GM21526 (cell line): ENCODE results near the gene ZBTB16.

Source experiments
- ATAC-seq: cut with Tn5 transposase; IDR thresholded peaks from one replicate; pipeline ENCODE4 v1.9.1; 2021; ENCODE audit warnings: moderate library complexity; ENCODE audit not compliant: unreplicated experiment, low FRiP score

ZBTB16 gene

DNA sequence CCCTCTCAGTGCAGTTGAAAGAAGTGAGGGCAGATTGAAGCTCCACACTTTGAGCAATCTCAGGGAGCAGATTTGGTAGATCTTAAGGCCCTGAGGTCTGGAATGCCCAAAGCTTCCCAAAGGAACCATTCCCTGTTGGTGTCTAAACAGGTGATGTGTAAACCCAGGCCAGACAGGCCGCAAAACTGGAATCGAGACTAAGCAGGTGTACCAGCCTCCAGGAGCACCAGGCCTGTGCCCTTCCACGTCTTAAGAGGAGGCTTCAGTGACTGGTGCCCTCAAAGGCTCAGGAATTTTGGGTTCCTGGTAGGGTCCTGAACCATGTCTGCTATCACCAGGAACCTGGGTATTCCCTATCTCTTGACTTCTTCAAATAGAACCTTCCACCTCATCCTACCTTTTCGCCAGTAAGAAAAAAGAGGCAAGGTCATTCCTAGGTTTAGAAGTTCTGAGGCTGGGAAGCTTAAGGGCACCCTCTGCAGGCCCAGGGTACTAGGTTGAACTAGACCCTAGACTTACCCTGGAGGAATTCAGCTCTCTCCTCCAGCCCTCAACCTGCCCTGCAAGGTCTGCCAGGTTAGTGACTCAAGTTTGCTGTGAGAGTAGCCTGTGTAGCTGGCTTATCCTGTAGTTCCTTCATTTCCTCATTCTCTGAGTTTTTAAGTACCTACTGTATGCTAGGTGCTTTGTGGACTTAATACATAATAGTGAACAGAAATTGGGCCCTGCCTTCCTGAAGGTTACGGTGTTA is 136.6 kb downstream of the ZBTB16 start:
- no peak for ATAC-seq

GRCh38 chr11:114196997-114197703 is 137.6 kb downstream of the ZBTB16 start:
- no peak for ATAC-seq

DNA sequence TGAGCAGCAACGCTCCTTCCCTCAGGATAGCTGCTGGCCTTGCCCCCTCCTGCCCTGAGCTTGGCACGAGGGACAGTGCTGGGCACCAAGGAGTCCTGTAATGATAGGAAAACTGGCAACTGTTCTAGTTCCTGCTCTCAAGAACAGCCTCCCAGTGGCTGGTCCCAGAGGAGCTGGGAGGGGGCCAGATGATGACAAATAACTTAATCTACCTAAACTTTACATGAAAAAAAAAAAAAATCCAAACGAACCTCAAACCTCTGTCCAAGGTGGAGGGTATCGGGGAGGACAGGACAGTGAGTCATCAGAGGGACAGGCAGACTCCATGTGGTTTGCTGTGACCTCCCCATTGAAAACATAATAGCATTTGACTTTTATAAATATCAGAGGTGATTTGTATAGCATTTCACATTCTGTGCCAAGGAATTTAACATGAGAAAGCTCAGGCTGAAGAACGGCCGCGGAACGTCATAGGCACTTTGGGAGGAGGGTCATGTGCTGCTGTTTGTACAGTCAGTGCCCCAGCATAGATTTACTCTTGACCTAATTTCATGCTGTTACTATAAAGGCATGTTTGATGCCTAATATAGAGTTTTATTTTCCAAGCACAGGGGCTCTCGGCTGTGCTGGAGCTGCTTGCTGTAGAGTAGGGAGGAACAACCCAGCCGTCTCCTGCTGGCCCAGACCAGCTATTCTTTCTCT is 138.4 kb downstream of the ZBTB16 start:
- ATAC-seq: no peak

DNA sequence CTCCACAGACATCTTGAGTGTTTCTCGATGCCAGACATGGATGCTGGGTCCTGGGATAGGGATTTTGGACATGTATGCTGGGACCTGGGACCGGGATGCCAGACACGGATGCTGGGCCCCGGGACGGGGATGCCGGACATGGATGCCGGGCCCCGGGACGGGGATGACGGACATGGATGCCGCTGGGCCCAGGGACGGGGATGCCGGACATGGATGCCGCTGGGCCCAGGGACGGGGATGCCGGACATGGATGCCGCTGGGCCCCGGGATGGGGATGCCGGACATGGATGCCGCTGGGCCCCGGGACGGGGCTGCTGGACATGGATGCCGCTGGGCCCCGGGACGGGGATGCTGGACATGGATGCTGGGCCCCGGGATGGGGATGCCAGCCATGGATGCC is 139.5 kb downstream of the ZBTB16 start:
- ATAC-seq: no peak

DNA sequence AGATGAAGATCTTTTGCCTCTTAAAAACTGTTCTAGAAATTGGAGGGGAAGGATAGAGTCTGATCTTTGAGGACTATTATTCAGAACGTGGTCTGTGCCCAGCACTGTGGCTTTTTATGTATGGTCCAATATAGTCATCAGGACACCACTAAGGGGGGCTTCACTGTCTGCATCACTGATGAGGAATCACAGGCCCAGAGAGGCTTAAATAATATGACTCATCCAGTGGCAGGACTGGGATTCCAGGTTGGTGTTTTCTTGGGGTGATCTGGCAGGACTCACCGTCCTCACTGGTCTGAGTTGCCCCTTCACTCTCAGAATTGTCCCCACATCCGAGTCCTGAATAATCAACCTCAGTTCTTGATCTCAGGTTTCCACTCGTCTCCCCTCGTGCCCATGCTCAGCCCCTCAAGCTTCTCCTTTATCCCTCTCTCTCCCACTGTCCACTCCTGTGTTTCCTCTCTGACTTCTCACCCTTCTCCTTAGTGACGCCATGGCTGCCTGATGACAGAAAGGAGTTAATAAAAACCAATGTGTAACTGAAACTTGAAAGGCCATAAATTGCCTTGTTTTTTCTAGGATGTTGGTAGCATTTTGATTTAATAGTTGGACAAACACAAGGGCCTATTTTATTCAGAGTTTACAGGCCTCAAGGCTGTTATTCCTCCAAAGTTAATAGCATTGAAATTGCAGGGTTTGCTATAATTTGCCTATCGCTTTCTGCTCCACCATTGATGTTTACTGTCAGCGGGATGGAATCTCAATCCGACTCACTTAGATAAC is 141.0 kb downstream of the ZBTB16 start:
- no peak for ATAC-seq

DNA sequence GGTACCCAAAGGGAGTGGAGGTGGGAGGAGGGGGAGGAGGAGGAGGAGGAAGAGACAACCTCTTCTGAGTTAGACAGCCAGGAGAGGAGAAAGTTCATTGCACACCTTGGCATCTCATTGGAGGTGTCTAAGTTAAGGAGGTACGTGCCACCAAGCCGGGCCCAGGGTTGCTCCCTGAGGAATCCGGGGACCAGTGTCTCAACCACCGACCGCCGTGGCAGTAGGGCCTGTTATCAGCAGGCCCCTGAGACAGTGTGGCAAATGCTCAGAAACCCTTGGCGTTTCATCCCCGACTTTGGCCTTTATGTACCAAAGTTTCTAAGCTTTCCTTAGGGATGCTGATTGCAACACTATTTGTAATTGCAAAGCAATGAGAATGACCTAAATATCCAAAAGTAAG is 141.7 kb downstream of the ZBTB16 start:
- ATAC-seq: no peak

- no peak for ATAC-seq
Observed at GRCh38 chr11:114202011-114202609, 142.6 kb downstream of the ZBTB16 start.

GRCh38 chr11:114207096-114207495 is 147.6 kb downstream of the ZBTB16 start:
- no peak for ATAC-seq

DNA sequence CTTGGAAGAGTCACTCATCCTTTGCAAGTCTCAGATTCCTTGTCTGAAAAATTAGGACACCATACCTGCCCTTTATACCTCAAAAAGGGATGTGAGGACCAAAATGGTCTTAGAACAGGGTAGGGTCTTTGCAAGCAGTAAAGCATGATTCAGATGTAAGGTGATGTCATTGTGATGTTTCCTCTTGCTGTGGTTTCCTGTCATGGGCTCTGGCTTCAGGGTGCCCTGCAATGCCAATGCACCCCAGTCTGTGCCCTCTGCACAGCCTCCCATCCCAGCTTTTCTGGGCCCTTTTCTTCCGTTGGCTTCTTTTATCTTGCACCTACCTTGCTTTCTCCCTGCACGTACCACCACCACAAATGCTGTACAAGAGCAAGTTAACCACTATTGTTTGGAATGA is 148.9 kb downstream of the ZBTB16 start:
- ATAC-seq: no peak

DNA sequence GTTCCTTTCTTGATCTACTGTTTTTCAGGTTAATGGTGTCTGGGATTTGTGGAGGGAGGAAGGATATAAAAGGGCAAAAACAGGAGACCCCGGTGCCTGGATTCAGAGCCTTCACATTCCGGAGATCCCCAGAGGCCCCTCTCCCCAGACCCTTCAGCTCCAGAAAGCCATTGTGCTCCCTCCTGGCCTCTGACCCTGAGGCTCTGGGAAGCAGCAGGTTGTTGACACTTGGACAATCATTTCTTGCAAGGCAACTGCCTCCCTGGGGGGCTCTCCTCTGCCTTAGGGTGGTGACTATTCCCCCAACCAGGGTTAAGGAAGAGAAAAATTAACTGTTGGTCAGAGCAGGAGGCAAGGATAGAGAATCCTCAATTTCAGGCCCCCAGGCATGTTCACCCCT is 149.8 kb downstream of the ZBTB16 start:
- no peak for ATAC-seq

DNA sequence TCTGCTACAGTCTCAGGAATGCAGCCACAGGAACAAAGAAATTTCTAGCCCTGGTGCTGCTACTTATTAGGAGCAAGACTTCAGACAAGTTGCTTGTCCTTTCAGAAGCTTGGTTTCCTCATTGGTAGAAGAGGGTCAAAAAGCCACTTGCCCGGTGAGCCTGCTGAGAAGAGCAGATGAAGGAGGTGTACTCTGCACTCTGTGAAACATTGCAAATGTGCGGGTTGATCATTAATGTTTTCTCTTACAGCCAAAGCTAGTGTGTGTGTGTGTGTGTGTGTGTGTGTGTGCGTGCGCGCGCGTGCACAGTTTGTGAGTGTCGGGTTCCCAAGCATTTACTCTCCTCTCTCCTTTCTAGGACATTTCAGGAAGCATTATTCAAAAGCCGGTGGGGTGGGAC is 150.4 kb downstream of the ZBTB16 start:
- ATAC-seq: no peak

- no peak for ATAC-seq
Observed at GRCh38 chr11:114211444-114212121, 152.1 kb downstream of the ZBTB16 start.

DNA sequence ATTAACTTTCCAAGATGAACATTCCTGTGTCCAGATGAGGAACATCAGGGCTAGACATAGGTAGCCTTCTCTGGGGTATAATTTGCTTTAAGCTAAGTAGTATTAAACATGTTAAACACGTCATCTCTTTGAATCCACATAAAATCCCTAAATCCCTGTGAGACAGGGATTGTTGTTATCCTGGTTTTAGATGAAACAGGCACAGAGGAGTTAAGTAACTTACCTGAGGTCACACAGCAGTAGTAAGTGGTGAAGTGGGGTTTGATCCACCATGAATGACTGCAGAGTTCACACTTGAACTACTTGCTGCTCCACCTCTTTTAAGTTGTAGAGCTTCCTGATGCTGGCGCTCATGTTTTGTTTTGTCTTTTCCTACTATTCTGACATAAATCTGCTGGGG is 154.1 kb downstream of the ZBTB16 start:
- ATAC-seq: no peak

- ATAC-seq: no peak
Observed at GRCh38 chr11:114215428-114215827, 155.9 kb downstream of the ZBTB16 start.

DNA sequence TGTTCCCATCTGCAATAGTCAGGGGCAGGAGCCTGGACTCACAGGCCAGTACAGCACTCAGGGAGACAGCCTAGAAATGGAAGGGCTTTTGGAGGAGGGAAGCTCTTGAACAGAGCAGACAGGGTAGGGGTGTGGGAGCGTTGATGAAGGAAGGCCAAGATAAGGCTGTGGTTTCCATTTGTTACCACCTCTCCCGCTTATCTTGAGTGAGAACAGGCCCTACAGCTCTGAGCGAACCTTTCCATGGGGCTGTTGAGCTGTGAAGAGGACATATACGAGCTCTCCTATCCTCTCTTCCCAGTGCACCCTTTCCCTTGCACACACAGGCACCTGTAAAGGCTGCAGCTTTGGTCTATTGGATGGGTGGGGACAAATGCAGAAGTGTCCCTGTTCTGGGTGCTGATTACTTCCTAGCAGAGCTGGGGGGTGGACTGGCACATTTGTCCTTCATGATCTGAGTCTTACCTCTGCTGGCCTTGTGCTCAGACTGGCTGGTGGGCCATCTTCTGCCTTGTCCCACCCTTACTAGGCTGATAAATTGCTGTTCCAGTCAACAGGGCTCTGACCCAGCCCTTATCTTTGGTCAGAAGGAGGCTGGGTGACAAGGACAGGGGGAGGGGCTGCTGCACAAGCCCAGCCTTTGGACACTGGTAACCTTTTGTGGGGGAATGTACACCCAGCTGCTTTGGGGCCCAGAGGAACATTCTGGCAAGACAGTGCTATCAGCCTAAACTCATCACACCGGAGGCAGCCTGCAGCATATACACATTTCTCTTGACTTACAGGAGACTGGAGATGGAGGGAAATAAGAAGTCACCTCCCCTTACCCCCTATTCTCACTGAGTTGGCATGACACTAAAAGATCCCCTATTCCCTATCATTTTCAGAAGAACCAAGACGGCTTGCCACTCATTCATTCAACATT is 156.6 kb downstream of the ZBTB16 start:
- ATAC-seq: no peak

DNA sequence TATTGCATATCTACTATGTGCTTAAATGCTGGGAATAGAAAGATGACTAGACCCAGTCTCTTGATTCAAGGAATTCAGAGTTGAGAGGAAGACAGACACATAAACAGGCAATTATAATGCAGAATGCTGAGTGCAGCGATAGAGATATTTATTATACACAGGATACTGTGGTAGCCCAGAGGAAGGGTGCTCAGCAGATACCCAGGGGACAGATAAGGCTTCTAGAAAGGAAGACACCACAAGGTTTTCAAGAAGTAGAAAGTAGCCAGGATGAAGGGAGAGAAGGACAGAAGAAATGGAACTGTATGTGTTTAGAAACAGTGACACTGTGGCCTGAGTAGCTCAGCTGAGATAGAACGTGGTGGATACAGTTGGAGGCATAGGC is 157.3 kb downstream of the ZBTB16 start:
- ATAC-seq: no peak

GRCh38 chr11:114218508-114218907 is 159.0 kb downstream of the ZBTB16 start:
- ATAC-seq: no peak

- ATAC-seq: no peak
Observed at GRCh38 chr11:114219559-114220349, 160.2 kb downstream of the ZBTB16 start.
